Measurements from ENCODE around the gene SLX4IP.

GRCh38 chr20:10609276-10609675 lies 174.2 kb downstream of the SLX4IP start:
- TF ChIP-seq TCF7L2 (IDR thresholded peaks at IDR 0.05; ENCODE audit: borderline replicate concordance, extremely low read depth, insufficient read depth, insufficient read length) (no peak), MAX (IDR thresholded peaks at IDR 0.05) (no peak), CTCF (IDR thresholded peaks at IDR 0.05 in 2 of 3, conservative IDR thresholded peaks at IDR 0.05 in 1 of 3; ENCODE audit: borderline replicate concordance in 1 of 3, insufficient read depth in 1 of 3, low read depth in 2 of 3, low read length in 2 of 3) (no peak), POLR2AphosphoS5 (IDR thresholded peaks at IDR 0.05; ENCODE audit: low read depth, low read length) (no peak)

Data from HCT116 (cell line).